GM18907 (cell line): Measurements from ENCODE around the gene TRIB2.

ENCODE experiments used
- ATAC-seq: cut with Tn5 transposase; IDR thresholded peaks from one replicate; pipeline ENCODE4 v1.9.1; 2021; ENCODE audit warnings: mild to moderate bottlenecking, moderate library complexity; ENCODE audit not compliant: unreplicated experiment

TRIB2 gene

DNA sequence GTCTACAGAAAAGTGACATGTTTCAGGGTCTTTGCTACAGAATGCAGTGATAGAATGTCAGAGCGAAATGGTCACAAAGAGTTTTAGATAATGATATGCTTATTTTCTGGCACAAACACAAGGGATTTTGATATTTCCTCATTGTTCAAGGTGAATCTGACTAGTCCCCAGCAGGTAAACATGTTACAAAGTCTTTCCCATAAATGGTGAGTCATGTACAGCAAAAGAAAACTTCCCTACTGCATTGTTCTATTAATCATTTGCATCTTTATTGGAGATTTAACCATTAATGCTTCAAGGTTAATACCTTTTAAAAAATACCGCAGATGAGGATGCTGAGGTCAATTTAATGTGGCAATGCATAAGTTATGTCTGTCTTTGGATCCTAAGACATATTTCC, 19.1 kb upstream of the TRIB2 start:
- no peak for ATAC-seq

DNA sequence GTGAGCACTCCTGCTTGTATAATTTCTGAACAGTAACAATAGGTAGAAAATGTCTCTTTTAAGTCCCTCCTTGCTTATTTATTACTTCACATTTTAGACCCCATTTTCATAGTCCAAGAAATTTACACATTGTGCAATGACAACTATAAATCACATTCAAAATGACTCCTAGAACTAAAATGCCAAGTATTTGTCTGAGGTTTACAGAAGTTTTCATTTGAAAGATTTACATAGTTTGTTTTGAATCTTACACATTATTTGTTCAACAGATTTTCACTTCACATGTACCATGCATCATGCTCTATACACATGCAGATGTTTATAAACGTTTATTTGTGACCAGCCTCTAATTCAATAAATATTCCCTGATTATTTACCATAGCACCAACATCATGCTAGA, 15.7 kb upstream of the TRIB2 start:
- no peak for ATAC-seq

DNA sequence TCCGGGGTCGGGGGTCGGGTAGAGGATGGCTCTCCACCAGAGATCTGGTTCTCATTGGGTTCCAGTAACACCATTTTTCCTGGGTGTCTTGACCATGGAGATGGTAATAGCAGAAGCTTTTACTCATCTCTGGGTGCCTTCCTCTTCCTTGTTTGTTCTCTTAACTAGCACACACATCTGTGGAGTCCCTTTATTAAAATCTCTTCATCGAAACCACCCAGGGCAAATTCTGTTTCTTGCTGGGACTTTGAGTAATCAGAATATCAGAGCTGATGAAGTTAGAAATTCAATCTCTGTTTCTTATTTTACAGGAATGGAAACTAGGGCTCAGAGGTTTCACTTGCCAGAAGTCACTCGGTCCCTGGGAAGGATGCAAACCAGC, 15.0 kb upstream of the TRIB2 start:
- ATAC-seq: no peak

DNA sequence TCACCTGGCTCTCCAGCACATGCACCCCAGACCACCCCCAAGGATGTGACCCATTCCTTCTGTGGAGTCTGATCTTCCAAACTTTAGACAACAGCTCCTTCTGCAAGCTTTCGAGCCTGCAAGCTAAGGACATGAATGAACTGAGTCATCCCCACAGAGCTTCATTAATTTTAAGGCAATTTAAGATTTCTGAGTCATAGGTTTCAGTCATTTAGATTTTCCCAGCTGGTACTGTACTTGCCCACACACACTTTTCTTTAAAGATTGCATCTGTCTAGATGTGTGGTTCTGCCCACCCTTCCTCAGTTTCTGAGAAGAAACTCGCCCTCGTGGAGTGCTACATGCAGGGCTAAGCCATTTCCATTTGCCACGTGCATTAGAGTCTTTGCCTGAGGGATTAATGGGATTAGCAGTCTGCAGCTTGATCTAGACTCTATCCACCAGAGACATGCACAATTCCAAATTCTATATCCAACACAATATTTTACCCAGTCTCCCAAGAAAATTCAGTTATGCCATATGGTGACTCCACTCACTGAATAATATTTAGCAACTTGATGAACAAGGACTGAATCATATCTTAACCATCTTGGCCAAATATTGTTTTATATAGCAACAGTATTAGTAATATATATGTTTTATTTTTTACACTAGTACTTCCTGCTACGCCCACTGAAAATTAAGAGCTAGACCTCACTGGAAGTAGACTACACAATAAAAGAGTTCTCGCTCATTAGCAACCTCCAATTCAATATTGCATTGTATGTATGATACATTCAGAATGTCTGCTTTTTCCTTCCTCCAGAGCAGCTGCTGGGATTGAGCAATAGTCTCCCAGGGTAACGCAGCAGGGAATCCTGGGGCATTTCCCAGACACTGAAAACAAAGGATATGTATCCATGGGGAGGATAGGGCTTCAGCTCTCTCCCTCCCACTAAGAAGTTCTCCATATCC, 14.3 kb upstream of the TRIB2 start:
- ATAC-seq: no peak

DNA sequence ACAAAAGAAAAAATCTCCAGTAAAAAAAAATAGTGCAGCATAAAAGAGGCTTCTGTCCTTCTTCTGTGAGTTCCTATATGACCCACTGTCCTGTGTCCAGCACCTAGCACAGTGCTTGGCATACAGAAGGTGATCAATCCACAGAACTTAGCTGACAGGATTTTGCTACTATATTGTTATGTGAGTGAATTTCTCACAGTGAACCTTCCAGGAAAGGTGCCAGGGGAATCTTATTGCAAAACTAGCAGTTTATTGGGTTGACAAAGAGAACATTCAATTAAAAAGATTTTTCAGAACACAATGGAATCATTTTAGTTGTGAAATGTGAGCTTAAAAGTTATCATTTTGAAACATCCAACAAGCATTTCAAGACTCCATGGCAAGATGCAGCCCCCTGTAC, 12.4 kb upstream of the TRIB2 start:
- no peak for ATAC-seq

DNA sequence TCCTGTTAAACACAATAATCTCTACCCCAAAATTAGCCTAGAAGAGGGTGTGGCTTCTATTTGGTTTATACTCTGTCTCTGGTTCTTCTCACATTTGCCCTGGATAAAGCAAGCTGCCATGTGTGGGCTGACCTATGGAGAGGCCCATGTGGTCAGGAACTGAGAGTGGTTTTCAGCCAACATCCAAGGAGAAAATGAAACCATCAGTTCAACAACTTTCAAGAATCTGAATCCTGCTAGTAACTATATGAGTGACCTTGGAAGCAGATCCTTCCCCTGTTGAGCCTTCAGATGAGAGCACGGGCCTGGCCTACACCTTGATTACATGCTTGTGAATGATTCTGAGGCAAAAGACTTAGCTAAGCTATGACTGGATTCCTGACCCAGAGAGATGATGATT, 11.5 kb upstream of the TRIB2 start:
- no peak for ATAC-seq

DNA sequence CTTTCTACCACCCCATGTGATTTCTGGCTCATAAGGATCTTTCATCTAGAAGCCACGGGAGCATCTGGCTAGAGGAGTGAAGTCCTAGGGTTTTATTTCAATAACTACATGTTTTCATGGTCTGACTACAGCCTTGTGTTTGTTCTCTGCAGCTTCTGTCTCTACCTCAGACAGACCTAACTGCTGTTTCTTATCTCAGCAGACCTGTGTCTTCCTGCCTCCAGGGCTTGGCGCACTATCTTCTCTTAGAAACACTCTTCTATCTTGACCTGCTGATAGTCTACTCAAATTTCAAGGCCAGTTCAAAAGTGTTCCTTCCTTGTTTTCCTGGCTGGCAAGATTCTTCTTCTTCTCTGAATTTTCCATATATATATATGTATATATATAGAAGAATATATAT, 11.0 kb upstream of the TRIB2 start:
- ATAC-seq: no peak

DNA sequence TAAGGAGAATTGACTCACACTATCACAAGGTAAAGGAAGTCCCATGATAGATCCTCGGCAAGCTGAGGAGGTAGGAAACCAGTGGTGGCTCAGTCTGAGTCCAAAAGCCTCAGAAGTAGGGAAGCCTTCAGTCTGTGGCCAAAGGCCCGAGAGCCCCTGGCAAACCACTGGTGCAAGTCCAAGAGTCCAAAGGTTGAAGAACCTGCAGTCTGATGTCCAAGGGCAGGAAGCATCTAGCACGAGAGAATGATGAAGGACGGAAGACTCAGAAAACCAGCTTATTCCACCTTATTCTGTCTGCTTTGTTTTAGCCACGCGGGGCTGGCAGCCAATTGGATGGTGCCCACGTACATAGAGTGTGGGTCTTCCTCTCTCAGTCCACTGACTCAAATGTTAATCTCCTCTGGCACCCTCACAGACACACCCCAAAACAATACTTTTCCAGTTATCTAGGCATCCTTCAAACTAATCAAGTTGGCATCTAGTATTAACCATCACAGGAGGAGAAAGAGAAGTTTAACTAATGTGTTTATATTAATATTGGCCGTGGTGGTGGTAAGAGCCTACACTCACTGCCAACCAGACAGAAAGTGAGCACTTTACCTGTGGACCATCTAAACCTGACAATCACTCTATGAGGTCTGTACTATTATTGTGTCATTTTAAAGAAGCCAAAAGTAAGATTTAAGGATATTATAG, 8.1 kb upstream of the TRIB2 start:
- ATAC-seq: no peak

DNA sequence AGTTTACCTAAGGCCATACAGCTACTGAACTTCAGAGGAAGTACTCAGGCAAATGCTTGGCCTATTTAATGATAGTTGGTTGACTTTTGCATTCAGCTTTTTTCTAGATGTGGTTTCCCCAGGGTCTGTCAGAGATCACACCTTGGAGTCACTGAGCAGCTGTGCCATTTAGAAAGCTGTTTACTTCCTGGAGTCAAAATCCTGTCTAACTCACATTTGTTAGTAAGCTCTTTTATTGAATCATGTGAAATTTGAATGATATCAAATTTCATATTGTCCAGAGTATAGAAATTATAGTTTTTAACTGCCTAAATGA, 7.6 kb upstream of the TRIB2 start:
- ATAC-seq: no peak

DNA sequence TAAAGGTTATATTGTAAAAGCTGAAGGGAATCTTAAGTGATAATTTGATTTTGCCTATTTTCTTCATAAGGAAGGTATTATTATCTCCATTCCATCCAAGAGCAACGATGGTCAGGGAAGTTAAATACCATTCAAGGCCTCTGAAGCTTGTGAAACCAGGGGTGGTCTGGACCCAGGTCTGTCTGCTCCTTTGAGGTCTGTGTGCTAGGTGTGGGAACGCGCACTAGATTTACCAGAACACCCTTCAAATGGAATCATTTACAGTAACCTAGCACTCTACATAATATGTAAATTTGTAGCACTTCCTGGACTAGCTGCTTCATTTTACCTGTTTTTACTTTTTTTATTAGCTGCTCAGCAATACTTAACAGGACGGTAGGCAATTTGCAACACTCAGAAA, 6.4 kb upstream of the TRIB2 start:
- ATAC-seq: no peak

DNA sequence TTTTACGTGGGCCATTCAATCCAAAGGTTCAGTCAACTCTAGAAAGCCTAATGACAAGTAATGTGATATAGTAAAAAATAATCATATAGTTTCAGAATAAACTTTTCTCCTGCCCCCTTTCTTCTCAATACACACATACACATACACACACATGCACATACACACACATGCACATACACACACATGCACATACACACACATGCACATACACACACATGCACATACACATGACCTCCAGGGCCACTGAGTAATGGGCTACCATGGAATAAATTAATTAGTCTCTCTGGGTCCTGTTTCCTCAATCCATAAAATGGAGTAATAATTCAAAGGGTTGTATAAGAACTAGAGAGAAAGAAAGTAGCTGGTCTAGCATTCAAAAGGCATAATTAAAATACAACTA, 5.4 kb upstream of the TRIB2 start:
- ATAC-seq: no peak

DNA sequence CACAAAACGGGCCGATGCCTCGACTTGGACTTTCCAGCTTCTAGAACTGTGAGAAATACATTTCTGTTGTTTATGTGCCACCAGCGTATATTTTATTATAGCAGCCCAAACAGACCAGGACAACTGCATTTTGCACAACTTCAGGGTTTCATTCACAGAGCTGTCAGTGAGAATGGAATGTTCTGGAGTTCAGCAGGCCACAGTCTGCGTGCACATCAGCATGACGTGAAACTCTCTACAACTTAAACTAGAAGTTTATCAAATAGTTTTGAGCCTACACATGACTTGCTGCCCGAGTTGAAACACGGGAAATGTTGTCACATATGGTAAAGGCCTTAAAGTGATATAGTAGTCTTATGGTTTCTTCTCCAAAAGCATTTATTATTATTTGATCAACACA, 3.9 kb upstream of the TRIB2 start:
- no peak for ATAC-seq

DNA sequence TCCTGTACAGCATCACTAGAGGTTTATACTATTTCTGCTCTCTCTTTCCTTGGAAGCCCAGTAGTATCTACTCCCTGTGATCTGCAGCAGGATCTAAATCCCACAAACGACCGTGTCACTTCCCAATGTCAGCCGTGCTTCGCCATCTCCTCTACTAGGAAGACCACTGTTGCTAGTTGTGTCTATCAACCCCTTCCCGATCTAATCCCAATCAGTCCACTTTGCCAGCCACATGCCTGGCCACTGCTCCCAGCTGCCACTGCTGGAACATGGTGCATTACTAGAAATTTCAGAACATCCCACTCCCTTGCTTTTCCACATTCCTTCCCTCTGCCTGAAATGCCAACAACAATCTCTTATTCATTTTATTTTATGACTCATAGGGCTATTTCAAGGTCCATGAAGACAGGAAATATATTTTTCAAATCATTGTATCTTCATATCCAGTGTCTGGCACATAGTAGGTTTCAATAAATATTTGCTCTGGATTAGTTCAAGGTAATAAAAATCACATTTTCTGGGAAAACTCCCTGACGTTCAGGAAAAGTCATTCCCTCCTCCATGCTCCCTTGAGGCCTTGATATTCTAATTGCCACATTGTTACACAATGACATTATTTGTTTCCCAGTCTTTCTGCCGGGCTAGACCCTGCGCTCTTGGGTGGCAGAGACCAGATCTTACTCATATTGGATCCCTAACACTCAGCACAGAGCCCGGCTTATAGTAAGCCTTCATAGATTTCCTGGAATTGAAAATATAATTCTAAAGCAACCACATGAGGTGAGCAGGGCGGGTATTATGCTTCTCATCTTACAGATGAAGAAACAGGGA, 2.1 kb upstream of the TRIB2 start:
- no peak for ATAC-seq

DNA sequence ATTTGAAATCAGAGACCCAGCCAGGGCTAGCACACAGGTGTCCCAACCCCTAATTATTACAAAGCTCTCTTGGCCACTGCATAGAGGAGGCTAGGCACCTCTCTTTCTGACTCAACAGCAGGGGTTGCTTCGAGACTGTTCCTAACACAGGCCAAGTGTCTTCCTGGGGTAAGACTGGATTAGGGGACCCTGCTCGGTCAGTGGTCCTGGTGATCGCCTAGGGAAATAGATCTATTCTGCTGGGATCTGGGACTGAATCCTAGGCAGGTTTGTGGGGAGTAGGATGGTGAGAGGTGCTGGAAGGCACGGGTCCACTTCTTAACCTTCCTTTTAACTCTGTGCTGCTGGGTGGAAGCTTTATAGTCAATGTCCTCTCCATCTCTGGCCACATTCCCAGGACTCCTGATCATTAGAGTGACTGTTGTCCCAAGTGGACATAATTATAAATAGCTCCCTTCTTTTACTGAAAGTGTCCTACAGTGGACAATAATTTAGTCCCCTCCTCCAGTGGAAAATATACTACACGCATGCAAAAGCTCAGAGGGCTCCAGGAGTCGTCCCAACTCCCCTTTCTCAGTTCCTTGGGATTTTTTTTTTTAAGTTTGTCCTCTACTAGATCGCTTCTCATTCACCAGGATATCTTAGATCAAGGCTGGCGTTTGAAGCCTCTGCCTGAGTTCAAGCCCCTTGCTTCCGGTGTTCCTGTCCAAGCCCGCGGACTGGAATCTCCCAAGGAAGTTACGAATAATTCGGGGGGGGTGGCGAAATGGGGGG, 1.3 kb upstream of the TRIB2 start:
- no peak for ATAC-seq

DNA sequence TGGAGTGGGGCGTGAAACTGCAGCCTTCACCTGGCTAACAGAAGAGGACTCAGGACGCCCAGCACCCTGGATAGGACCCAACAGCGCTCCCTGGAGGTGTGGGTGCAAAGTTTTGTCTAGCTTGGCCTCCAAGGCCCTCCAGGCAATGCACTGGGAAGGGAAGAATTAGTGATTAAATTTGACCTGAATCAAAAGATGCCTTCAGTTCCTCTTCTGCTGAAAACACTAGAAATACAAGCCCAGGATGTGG, 779 bp upstream of the TRIB2 start:
- no peak for ATAC-seq

DNA sequence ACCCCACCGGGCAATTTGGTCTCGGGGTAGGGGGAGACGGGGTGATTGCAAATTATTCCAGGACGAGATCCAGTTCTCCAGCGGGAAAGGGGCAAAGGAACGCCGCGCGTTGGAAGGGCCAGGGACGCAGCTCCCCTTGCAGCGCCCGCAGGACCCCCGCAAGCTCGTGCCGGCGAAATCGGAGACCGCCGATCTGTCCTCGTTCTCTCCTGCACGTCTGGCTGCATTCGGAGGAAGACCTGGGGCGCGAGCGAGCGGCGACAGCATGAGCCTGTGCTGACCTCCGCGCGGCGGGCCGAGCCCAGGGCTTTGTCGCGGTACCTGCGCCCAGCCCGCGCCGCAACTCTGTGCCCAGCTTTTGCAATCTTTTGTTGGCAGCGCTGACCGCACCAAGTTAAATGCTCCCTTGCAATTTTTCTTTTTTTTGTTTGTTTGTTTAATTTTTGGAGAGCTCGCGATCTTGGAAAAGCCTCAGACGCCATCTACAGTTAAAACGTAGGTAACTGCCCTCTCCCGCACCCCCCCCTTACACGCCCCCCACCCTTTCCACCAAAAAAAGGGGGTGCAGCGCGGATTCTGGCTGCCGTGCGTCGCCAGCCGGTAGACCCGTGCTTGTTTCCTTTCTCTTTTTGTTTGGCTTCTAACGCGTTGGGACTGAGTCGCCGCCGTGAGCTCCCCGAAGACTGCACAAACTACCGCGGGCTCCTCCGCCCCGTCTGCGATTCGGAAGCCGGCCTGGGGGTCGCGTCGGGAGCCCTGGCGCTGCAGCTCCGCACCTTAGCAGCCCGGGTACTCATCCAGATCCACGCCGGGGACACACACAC, 667 bp downstream of the TRIB2 start:
- ATAC-seq: no peak

DNA sequence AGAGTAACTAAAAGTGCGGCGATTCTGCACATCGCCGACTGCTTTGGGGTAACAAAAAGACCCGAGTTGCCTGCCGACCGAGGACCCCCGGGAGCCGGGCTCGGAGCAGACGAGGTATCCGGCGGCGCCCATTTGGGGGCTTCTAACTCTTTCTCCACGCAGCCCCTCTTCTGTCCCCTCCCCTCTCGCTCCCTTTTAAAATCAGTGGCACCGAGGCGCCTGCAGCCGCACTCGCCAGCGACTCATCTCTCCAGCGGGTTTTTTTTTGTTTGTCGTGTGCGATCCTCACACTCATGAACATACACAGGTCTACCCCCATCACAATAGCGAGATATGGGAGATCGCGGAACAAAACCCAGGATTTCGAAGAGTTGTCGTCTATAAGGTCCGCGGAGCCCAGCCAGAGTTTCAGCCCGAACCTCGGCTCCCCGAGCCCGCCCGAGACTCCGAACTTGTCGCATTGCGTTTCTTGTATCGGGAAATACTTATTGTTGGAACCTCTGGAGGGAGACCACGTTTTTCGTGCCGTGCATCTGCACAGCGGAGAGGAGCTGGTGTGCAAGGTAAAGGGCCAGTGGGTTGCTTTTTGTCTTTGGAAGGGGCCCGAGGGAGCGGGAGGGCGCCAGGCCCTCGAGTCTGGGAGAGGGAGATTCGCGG, 1.4 kb downstream of the TRIB2 start:
- no peak for ATAC-seq

DNA sequence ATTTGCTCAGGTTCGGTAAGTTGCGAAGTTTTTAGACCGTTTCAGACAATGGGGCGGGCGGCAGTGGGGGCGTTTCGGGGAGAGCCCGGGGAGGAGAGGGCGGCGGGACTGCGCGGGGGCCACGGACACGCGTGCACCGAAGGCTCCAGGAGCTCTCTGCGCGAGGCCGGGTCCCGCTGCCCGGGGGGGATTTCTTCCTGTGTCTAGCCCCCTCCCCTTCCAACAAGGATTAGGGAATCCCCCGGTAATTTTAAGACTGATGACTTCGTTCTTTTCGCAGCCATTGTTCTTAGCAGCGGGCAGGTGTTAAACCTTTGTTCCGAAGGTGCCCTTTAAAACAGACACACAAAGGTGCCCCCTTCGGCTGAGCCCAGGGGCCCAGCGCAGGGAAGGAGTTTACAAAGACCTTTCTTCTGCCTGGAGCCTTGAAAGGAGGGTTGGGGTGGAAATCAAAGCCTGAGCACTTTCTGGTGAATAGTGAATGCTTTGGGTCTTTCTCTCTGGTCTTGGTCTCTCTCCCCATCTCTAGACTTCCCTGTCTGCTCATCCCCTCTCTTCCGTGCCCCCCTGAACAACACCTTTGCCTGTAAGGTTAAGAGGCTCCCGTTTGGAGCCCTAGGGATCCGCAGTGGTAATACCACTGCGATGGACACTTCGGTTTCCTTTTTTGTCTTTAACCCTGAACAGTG, 2.1 kb downstream of the TRIB2 start:
- ATAC-seq: no peak
